ENCODE measurements around the gene SLC26A1. TPM values are rescaled to one million over a fixed set of nuclear protein-coding genes. Genes with fewer than 3 reads are reported as not detected.

The SLC26A1 gene
- total RNA-seq, 1 experiment from 2014 or later, result 0.68 TPM

- H3K27me3 Mint-ChIP-seq (ENCODE audit: unreplicated experiment), result no peaks in the 10 kb centered on the region
- H3K27ac Mint-ChIP-seq (ENCODE audit: unreplicated experiment), result no peak within 1 kb of the TSS
- H3K9me3 Mint-ChIP-seq (ENCODE audit: low read depth, unreplicated experiment), result no peaks in the 10 kb centered on the region
- peaks cover 10% of the 10 kb centered on the region for H3K36me3 Mint-ChIP-seq (ENCODE audit: insufficient read depth, unreplicated experiment)
- CTCF ChIA-PET, result no interaction called here
- H3K4me1 Mint-ChIP-seq (ENCODE audit: low read depth, unreplicated experiment), result peaks cover 14% of the 10 kb centered on the region
- peak within 1 kb of the TSS; percentile 64 for H3K4me3 Mint-ChIP-seq (ENCODE audit: low read depth, unreplicated experiment)
- TF ChIP-seq CTCF (IDR thresholded peaks at IDR 0.05; ENCODE audit: unreplicated experiment), result no peak
- intact Hi-C loops (cut with micrococcal nuclease; ENCODE audit: unreplicated experiment), result no loop called here
- DNase-seq, result peak; percentile 76
- BruUV-seq (replicated peaks), result no TSS peak
Observed at GRCh38 chr4:973431-974397, 19.5 kb downstream of the SLC26A1 start, which contains the start of gene DGKQ. DGKQ (minus strand) TSS chr4:973569; CDS start chr4:973482, 87 bp downstream.

DNA sequence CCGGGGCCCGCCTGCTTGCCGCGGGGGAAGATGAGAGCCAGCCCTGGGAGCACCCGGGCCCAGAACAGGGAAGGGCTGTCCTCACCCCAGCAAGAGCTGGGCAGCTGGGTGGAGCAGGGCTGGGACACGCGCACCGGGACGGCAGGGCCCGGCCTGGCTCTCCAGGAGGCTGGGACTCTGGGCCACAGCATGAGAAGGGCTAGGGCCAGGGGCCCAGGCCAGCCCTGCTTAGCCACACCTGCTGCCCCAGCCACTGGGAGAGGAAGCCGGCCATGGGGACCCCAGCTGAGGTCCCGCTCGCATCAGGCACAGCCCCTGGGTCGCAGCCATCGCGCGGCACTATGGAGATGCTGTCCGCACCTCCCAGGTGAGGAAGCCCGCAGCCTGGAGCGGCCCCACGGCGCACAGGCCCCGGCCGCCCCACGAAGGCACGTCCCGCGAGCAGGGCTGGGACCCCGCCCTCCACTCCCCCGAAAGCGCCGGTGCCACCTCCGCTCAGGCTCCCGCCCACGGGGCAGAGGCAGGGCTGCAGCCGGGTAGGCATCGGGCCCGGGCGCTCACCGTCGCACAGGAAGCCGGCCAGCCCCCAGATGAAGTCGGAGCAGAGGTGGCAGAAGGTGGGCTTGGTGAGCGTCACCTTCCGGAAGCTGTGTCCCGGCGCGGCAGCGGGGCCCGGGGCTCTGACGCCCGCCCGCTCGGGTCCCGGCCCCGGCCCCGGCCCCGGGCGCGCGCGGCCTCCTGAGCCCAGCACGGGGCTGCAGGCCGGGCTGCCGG, 20.4 kb downstream of the SLC26A1 start:
- Mint-ChIP-seq H3K4me3 (ENCODE audit: low read depth, unreplicated experiment) (peak overlapping the region; percentile 64), H3K27ac (ENCODE audit: unreplicated experiment) (no peak overlapping the region), H3K27me3 (ENCODE audit: unreplicated experiment) (no peaks in the 10 kb centered on the region), H3K36me3 (ENCODE audit: insufficient read depth, unreplicated experiment) (peaks cover 10% of the 10 kb centered on the region), H3K4me1 (ENCODE audit: low read depth, unreplicated experiment) (peaks cover 14% of the 10 kb centered on the region), H3K9me3 (ENCODE audit: low read depth, unreplicated experiment) (no peaks in the 10 kb centered on the region)
- intact Hi-C loops (cut with micrococcal nuclease; ENCODE audit: unreplicated experiment), result no loop called here
- TF ChIP-seq CTCF (IDR thresholded peaks at IDR 0.05; ENCODE audit: unreplicated experiment), result no peak
- DNase-seq, result peak; percentile 20
- no TSS peak for BruUV-seq (replicated peaks)
- CTCF ChIA-PET, result no interaction called here

- H3K4me1 Mint-ChIP-seq (ENCODE audit: low read depth, unreplicated experiment), result peaks cover 10% of the 10 kb centered on the region
- no peaks in the 10 kb centered on the region for H3K9me3 Mint-ChIP-seq (ENCODE audit: low read depth, unreplicated experiment)
- no peak for TF ChIP-seq CTCF (IDR thresholded peaks at IDR 0.05; ENCODE audit: unreplicated experiment)
- no peak for DNase-seq
- H3K36me3 Mint-ChIP-seq (ENCODE audit: insufficient read depth, unreplicated experiment), result peaks cover 10% of the 10 kb centered on the region
- no peak overlapping the region for H3K27ac Mint-ChIP-seq (ENCODE audit: unreplicated experiment)
- H3K27me3 Mint-ChIP-seq (ENCODE audit: unreplicated experiment), result no peaks in the 10 kb centered on the region
- intact Hi-C loops (cut with micrococcal nuclease; ENCODE audit: unreplicated experiment), result no loop called here
- H3K4me3 Mint-ChIP-seq (ENCODE audit: low read depth, unreplicated experiment), result peak overlapping the region; percentile 64
- no TSS peak for BruUV-seq (replicated peaks)
- CTCF ChIA-PET, result no interaction called here
Observed at GRCh38 chr4:971666-972500, 21.3 kb downstream of the SLC26A1 start.

All from Calu3 (cell line).